ENCODE data around the gene CREB1.

Gene CREB1

GRCh38 chr2:207546822-207547221 is 17.1 kb downstream of the CREB1 start:
- DNase-seq: no peak

GRCh38 chr2:207549145-207549544 is 19.4 kb downstream of the CREB1 start:
- DNase-seq: no peak

GRCh38 chr2:207558079-207558491 is 28.3 kb downstream of the CREB1 start:
- DNase-seq: no peak

GRCh38 chr2:207561386-207562080 is 31.8 kb downstream of the CREB1 start:
- no peak for DNase-seq

GRCh38 chr2:207565736-207566500 is 36.2 kb downstream of the CREB1 start:
- DNase-seq: no peak

- DNase-seq: no peak
Observed at GRCh38 chr2:207567671-207568070, 37.9 kb downstream of the CREB1 start.

- DNase-seq: no peak
Observed at GRCh38 chr2:207571370-207571769, 41.6 kb downstream of the CREB1 start.

- DNase-seq: no peak
Observed at GRCh38 chr2:207584952-207585351, 55.2 kb downstream of the CREB1 start.

GRCh38 chr2:207587305-207587704 is 57.5 kb downstream of the CREB1 start:
- no peak for DNase-seq

GRCh38 chr2:207589143-207589542 is 59.4 kb downstream of the CREB1 start:
- DNase-seq: no peak

GRCh38 chr2:207593277-207593676 is 63.5 kb downstream of the CREB1 start:
- DNase-seq: no peak

GRCh38 chr2:207594264-207594663 is 64.5 kb downstream of the CREB1 start:
- DNase-seq: no peak

GRCh38 chr2:207594731-207595130 is 65.0 kb downstream of the CREB1 start:
- no peak for DNase-seq

GRCh38 chr2:207599636-207600035 is 69.9 kb downstream of the CREB1 start:
- DNase-seq: no peak

- DNase-seq: no peak
Observed at GRCh38 chr2:207600231-207600630, 70.5 kb downstream of the CREB1 start.

GRCh38 chr2:207601774-207602173 is 72.0 kb downstream of the CREB1 start:
- no peak for DNase-seq

GRCh38 chr2:207603486-207603885 is 73.7 kb downstream of the CREB1 start:
- no peak for DNase-seq

- DNase-seq: no peak
Observed at GRCh38 chr2:207606399-207606798, 76.6 kb downstream of the CREB1 start.

- DNase-seq: no peak
Observed at GRCh38 chr2:207606829-207607228, 77.1 kb downstream of the CREB1 start.

- DNase-seq: no peak
Observed at GRCh38 chr2:207612714-207613113, 83.0 kb downstream of the CREB1 start.

- no peak for DNase-seq
Observed at GRCh38 chr2:207614824-207615223, 85.1 kb downstream of the CREB1 start.

GRCh38 chr2:207616185-207616584 is 86.4 kb downstream of the CREB1 start:
- DNase-seq: no peak

- no peak for DNase-seq
Observed at GRCh38 chr2:207617011-207617671, 87.4 kb downstream of the CREB1 start.

- DNase-seq: no peak
Observed at GRCh38 chr2:207619764-207620203, 90.0 kb downstream of the CREB1 start.
